Kidney capillary endothelial cell (primary cell): Measurements from ENCODE around the gene MEGF9.

Experiments used
- DNase-seq: peaks from one replicate; pipeline ENCODE4 v3.0.0-alpha.2; 2018; ENCODE audit warnings: low spot score

Gene MEGF9

DNA sequence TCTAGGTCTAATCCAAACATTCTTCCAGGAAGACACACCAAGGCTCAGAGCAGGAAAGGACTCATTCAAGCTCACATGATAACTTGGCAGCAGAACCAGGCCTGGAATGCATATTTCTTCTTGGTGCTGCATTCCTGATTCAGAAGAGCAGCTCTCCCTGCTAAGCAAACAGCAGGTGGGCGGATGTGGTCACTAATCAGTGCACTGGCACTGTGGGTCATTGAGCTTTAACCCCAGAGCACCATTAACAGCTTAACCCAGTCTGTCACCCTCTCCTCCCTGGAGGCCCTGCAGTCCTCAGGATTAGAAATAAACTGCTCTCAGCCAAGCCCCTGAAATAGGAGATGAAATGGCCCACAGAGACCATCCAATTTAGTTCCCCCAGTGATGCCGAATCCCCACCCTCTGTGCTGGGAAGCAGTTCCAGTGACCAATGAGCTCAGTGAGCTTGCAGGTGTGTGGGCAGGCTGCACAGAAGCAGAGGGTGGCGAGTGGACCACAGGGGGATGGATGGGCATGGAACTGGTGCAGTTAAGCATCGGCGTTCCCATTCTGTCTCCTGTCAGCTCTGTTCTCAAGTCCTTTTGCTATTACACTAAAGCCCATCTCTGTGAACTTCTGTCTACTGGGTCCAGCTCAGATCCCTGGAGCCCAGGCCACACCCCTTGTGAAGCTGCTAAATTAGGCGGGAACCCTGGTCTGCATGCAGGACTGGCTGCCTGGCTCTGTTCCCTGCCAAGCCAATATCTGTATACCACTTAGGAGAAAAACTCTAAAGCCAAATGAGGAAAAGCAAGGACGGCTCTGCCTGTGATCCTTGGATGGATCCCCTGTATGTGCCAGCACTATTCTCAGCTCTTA, 16.6 kb upstream of the MEGF9 start:
- DNase-seq = no peak

DNA sequence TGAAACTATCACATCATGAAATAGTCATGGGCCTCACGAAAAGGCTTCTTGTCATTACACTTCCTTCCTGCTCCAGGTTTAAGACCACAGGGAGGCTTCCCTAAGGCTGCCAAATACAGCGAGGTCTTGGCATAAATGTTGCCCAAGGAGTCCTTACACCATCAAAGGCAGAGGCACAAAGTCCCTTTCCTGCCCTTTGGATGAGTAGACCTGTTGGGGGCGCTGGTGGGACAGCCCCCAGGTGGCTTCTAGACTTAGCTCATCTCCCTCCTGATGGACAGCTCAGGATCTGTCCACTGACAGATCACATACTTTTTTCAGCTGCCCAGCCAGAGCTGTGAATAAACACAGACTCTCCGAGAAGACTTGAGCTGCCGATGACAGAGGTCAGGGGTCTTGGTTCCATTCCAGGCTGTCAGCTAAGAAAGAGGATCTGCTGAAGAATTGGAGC, 15.5 kb upstream of the MEGF9 start:
- no peak for DNase-seq

DNA sequence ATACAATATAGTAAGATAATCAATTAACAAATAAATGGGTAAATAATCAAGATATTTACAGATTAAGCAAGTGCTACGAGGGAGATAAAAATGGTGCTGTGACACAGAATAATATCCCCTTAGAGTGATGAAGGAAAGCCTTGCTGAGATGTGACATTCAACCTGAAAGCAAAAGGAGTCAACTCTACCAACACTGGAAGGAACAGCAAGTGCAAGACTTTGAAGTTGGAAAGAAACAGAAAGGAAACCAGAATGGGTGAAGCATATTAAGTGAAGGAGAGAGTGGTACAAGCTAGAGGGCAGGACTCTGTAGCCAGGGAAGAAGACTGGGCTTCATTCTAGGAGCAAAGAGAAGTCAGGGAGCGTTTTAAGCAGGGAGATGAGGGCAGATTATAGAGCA, 12.2 kb upstream of the MEGF9 start:
- DNase-seq = no peak

DNA sequence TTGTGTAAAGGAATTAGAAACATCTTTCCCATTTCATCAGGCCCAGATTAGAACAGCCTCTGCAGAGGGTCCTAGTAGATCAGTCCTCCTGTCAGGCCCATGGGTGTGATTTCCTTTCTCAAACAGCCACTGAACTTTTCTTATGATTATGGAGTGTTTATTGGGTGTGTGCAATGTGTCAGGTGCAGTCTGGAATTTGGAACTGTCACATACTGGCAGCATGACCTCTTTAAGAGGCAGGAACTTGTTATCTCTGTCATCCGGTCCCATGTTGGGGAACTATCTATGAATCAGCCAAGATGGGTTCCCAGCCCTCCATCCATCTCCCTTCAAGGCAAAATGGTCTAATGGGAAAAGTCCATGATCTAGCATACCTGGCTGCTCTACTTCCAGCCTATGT, 11.6 kb upstream of the MEGF9 start:
- DNase-seq = no peak

DNA sequence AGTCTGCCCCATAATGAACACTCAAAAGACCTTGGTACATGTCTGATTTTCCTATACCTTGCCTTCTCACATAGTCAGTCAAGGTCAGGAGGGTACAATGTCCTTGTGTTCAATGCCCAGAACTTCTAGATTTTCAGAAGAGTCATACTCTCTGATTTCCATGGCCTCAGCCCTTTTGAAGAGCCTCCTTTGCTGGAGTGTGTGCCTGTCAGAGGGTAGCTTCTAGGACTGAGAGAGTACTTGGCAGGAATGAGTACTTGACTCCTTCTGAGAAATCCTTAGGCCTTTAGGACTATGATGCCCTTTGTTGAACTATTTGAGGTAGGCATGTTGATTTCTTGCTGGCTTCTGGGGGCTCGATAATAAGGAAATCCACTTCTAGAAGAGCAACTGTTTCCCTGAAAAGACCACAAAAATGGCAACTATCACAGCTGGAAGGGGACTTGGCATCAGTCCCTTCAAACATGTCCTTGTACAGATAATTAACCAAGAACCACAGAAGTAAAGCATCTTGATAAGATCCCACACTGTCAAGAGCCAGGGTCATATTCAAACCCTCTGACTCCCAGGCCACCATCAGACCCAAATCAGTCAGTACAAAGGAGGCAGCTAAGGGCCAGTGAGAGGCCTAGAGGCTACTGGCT, 10.6 kb upstream of the MEGF9 start:
- DNase-seq = no peak

DNA sequence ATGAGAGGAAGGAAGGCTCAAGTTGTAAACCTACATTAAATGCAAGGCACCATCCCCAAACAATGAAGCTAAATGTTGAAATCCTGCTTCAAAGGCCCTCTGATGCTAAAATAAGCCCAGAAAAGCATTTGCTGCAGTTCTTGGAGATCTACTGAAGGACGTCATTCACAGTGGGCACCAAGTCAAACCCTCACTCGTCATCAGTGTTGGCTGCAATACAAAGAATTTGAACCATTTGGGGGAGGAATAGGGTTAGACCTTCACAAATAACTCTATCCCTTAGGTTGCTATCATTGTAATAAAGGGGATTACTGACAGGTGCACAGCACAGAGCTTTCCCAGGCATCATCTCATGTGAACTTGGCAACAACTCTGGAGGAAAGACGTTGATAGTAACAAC, 9.3 kb upstream of the MEGF9 start:
- DNase-seq = no peak

DNA sequence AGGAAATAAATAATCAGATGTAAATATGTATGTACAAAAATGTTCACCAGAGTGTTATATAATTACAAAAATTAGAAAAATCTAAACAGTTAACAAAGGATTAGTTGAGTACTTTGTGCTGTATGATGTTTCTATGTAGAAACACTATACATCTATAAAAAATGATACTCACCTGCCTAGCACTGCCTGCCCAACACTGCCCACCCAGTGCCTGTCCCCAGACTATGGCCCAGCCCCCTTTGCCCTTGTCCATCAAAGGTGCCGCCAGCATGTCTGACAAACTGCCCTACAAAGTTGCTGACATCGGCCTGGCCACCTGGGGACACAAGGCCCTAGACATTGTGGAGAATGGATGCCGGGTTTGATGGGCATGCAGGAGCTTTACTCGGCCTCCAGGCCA, 6.1 kb upstream of the MEGF9 start:
- DNase-seq = no peak

DNA sequence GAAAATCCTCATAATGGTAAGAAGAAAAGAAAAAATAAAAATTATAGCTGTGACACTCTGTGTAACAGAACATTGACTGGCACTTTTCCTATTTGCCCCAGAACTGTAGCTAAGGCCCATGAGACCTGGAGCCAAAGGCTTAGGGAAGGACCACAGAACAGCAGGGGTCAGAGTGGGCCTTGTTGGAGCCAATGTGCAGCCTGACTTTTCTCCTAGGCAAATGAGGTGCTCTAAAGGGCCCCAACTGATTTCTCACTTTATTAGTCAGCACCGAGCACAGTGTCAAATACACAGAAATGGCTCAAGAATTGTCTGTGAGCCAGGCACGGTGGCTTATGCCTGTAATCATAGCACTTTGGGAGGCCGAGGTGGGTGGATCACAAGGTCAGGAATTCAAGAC, 4.0 kb upstream of the MEGF9 start:
- DNase-seq = no peak

DNA sequence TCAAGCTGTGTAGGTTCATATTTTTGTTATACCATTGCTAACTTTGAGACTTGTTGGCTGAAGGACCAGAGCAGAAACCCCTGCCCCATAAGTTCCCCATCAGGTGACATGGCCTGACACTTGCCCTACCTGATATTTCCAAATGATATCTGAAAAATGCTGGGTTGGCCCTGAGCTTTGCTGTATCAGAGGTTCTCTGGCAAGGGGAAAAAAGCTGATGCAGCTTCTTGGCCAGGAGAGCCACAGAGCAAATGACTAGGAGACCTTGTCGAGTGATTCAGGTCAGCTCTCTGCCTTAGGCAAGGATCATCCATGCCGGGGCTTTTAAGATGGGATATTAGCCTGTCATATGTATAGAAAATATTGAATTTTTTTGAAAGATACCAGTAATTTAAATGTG, 2.9 kb upstream of the MEGF9 start:
- no peak for DNase-seq

DNA sequence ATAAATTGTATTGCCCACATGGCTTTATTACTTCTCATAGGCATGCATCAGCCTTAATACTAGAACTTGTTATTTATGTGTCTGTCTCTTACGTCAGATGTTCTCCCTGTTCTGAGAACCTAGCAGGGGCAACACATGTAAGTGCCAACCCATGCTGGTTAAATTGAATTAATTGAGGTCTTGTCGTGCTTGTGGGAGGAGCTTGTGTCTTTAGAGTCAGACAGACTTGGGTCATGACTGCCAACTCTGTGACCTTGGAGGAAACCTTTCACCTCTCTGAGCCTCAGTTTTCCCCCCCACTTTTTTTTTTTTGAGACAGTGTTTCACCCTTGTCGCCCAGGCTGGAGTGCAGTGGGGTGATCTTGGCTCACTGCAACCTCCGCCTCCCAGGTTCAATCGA, 2.2 kb upstream of the MEGF9 start:
- no peak for DNase-seq

DNA sequence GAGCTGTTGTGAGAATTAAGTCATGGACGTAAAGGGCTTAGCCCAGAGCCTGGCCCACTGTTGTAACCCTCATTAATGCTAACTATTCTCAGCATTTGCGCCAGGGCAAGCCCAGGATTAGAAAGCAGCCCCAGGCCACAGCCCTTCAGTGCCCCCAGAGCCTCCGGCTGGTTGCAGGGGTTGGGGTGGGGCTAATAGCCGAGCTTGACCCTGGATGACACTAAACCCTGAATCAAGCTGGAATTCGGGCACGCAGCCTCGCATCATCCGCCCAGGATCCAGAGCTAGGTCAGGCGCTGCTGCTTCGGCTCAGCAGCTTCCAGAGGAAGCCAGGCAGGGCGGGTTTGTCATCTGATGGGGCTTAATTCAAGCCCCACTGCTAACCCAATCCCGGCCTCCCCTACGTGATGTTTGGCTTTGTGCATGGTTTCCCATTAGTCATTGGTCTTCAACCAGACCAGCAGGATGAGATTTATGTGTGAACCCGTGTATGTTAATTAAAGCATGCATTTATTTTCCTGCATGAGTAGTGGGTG, 1.2 kb upstream of the MEGF9 start:
- peak; percentile 60 for DNase-seq

DNA sequence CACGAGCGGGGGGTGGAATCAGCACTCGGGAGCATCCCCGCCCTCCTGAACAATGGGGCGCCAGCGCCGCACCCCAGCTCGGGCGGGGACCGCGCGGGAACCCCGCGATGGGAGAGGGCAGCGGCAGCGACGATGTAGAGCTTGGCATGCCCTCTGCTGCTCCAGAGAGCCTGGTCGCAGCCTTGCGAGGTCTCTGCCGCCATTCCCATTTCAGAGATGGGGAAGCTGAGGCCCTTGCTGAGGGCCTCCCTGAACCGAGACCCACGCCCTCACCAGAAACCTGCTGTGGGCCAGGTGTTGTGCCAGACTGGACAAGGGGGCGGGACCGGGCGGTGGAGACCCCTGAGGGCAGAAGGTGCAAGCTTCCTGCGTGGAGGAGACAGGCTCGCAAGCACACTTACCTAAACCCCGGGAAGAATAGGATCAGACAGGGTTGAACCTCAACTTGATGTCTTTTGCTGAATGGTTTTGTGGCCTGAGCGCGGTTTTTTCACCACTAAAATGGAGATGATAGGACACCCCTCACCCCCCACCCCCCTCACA, 647 bp upstream of the MEGF9 start:
- no peak for DNase-seq

DNA sequence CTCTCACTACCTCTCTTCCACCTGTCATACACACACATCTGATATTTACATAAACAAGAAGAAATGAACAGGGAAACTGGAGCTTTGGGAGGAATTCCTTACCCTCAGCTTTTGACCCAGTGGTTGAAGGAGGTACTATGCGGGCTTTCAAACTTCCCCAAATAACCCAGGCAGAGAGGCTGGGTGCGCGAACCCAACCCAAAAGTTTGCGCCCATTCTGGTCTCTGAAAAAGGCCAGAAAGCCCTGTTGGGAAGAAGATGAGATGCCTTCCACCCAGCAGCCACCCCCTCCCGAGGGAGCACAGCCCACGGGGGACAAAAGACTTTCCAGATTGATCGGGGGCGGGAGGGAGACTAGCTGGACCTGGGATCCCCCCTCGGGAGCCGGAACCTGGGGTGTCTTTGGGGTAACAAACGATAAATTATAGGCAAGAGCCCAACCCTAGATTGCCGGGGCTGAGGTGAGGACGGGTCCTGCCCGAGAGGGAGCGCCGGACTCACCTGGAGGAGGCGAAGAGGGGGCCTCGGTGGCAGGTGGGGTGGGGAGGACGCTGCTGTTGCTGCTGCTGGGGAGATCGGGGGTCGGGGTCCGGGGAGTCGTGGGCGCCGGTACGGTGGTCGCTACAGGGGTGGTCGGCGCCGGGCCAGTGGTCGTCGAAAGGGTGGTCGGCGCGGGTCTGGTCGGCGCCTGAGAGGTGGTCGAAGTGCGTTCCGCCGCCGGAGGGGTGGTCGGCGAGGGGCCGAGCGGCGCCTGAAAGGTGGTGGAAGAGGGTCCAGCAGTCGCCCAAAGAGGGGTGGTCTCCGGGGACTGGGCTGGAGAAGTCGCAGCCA, 798 bp downstream of the MEGF9 start:
- no peak for DNase-seq

DNA sequence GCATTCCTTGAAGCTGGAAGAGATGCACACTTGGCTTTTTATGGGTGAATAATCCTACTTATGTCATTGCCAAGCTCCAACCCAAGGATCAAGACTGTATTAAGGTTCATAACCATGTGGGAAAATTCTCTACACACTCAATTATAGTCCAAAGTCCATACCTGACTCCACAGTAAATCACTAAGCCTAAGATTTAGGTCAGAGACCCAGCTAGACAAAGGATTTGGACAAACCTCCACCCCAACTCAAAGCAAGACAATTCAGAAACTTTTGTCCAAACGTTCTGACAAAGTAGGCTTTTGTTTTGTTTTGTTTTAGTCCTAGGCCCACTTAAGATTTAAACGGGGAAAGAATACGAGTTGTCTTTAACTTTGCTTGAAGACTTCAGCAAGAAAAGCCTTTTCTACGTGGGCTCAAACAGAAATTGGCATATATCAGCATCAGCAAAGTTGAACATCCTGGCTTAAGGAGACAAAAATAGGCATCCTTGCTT, 1.7 kb downstream of the MEGF9 start:
- DNase-seq = no peak

DNA sequence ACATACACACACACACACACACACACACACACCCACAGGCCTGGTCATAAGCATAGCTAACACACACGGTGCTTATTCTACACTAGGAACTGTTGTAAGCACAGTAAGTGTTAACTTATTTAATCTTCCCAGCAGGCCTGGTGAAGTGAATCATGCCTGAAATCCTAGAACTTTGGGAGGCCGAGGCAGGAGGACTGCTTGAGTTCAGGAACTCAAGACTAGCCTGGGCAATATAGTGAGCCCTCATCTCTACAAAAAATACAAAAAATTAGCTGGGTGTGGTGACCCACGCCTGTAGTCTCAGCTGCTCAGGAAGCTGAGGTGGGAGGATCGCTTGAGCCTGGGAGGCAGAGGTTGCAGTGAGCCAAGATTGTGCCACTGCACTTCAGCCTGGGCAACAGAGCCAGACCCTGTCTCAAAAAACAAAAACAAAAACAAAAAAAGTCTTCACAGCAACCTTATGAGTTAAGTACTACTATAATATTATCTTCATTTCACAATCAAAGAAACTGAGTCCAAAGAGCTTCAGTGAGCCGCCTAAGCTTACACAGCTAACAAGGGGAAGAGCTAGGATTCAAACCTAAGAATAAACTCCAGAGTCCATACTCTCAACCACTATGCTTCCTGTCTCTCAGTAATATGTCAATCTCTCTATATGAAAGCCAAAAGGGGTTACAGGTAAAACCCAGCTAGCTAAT, 2.3 kb downstream of the MEGF9 start:
- DNase-seq = no peak

DNA sequence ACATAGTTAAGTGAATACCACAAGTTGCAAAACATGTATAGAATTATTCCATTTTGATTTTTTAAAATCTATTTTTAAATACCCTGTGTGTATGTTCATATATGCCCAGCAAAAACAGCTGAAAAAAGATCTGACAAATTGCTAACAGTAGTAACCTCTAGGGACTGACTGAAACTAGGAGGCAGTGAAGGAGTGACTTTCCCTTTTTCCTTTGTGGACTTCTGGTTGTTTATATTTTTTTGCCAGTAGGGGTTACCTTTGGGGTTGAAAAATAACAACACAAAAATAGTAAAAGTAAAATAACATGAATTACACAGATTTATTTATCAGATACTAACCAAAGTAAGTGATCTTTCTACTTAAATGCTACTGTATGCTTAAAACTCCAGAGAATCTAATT, 2.9 kb downstream of the MEGF9 start:
- no peak for DNase-seq

DNA sequence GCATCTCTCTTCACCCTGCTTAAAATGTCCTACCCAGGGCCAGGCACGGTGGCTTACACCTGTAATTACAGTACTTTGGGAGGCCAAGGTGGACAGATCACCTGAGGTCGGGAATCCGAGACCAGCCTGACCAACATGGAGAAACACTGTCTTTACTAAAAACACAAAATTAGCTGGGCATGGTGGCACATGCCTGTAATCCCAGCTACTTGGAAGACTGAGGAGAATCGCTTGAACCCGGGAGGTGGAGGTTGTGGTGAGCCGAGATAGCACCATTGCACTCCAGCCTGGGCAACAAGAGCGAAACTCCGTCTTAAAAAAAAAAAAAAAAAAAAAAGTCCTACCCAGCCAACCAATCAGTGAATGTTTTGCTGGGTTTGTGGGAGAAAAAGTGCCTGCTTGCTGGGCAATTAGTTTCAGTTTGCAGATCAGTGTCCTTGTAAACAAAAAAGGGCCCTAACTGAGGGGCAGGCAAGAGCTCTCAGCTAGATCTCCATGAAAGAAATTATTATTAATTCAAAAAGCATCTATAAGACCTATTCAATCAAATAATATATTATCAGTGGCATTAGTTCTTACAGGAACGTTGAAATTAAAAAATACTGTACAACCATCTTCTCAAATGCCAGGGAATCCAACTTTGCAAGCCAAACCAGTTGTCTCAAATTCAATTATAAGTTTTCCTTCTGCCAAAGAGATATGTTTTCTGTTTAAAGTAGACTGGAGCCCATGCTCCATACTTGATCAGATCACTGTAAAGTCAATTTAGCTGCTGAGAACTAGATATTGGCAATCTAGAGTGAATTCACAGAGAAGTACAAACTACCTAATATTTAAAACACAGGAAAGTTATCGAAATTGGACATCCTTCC, 3.9 kb downstream of the MEGF9 start:
- DNase-seq = no peak

DNA sequence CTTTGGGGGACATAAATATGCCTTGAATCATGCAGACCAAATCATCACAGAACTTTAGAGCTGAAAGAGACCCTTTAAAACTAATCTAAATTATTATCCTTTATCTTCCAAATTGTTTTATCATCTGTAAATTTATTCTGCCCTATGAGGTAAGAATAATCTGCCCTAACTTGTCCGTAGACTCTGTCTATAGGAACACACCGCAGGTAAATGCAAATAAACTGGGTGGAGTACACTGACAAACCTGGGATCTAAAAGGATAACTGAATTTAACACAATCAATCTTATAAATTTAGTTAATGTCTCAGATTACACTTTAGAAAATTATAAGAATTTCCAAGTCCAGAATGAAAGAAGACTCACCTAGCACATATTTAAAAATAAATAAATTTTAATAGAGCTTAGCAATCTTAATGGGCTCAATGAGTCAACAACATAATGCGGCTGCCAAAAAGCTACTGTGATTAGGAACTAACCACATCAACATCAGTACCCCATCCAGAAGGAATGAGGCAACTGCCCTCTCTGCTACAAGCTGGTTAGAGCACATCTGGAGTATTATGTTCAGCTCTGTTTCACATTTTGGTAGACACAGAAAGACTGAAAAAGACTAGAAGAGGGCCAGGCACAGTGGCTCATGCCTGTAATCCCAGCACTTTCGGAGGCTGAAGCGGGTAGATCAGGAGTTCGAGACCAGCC, 5.6 kb downstream of the MEGF9 start:
- DNase-seq = no peak

DNA sequence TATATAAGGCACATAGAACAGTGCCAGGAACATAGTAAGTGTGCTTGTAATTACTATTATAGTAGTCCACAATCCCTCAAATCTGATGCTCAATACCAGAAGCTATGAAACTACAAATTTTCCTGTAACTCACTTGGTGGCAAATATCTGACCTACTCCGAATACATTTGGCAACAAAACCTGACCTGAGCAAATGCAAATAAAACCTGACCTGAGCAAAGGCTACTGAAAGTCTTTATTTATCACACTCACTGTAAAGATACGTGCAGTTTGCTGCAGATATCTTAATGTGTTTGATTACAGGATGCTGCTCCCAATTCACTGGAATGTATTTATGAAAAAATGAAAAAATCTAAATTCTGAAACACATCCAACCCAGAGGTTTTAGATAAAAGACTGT, 7.1 kb downstream of the MEGF9 start:
- DNase-seq = no peak

DNA sequence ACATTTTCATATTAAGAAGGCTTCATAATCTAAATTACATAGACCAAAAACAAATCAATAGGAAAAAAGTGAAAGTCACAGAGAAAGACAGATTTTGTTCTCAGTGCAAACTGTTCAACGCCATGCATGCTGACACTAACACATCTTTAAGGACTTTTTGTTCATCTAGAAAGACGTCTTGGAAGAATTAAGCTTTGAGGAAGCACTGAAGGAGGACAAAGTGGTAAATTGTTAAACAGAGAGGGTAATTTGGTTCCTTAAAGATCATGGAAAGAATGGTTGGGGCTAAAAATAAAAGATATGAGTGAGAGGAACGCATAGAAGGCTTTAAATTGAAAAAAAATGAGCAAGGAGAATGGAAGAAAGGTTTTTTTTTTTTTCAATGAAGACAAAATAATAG, 9.1 kb downstream of the MEGF9 start:
- DNase-seq = no peak
